Measurements from ENCODE around the gene RASSF7. TPM values are rescaled to one million over a fixed set of nuclear protein-coding genes. Genes with fewer than 3 reads are reported as not detected.
"Not testable (repeated sequence)": the region's sequence is repeated elsewhere in the genome, so short reads cannot be mapped to it uniquely, and the experiment has no call there.

Gene RASSF7
- total and polyA plus RNA-seq, 7 donors = 0.65 to 1.4 (median 0.92) TPM; not detected in 1

DNA sequence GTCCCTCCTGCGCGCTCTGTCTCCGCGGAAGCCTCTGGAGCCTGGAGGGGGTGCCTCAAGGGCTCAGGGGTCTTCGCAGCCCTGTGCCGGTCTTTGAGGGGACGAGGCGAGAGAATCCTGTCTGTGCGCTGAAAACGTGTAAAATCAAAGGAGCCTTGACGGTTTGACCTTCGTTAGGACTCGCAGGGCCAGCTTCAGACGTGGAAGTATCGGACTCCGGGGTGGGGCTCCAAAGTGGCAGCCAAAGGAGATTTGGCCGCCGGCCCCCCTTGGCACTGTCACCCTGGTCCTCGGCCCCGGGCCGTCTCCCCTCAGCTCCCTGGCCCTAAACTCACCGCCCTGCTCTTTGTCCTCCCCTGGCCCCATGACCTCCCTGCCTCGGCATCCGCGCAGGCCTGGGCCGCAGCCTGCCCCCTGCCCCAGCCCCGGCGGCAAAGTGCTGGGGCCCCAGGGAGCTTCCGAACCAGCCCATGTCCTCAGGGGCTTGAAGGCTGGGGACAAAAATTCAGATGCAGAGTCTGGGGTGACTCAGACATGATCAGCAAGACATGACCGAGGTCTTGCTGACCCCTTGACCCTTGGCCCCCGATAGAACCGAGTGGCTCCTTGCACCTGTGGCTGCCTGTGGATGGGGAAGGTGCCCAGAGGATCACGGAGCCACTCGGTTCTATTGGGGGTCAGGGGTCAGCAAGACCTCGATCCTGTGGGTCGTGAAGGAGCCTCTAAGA, 8.6 kb downstream of the RASSF7 start:
- Histone ChIP-seq H3K4me3 (peak overlapping the region; percentile 75), H3K27ac (peak overlapping the region; percentile 88), H3K4me1 (peaks cover 10% of the 10 kb centered on the region), H3K9me3 (no peaks in the 10 kb centered on the region), H3K36me3 (ENCODE audit: insufficient read depth in 1 of 2, low read depth in 1 of 2) (no peaks in the 10 kb centered on the region), H3K27me3 (ENCODE audit: insufficient read depth in 3 of 3, low read length in 2 of 3) (no peaks in the 10 kb centered on the region)
- TF ChIP-seq, protein P1, sequence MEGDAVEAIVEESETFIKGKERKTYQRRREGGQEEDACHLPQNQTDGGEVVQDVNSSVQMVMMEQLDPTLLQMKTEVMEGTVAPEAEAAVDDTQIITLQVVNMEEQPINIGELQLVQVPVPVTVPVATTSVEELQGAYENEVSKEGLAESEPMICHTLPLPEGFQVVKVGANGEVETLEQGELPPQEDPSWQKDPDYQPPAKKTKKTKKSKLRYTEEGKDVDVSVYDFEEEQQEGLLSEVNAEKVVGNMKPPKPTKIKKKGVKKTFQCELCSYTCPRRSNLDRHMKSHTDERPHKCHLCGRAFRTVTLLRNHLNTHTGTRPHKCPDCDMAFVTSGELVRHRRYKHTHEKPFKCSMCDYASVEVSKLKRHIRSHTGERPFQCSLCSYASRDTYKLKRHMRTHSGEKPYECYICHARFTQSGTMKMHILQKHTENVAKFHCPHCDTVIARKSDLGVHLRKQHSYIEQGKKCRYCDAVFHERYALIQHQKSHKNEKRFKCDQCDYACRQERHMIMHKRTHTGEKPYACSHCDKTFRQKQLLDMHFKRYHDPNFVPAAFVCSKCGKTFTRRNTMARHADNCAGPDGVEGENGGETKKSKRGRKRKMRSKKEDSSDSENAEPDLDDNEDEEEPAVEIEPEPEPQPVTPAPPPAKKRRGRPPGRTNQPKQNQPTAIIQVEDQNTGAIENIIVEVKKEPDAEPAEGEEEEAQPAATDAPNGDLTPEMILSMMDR (IDR thresholded peaks at IDR 0.05) = no peak
- intact Hi-C loops (cut with DNase I) = no loop called here
- ATAC-seq (peak in 1 of 4 donors; percentile 24), DNase-seq (peak; percentile 52 to 73)
- 14 to 31% (median 19%) methylated on average over 31 to 36 of the region's 36 CpGs for WGBS, 3 donors

DNA sequence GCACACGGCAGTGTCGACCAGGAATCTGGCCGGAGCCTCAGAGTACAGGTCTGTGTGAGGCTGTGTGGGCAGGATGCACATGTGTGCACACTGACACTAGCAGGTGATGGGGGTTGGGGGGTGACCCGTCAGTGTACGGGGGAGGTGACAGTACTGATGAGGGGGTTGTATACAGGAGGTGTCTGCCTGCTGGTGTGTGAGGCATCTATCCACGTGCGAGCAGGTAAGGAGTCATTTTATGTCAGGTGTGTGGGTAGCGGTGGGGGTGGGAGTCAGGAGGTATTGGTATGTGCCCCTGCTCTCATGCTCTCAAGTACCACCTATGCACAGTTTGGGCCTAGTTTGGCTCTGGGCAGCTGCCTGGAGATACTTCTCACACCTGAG, 11.0 kb downstream of the RASSF7 start:
- H3K27ac ChIP-seq = no peak overlapping the region
- TF ChIP-seq, protein P1 (IDR thresholded peaks at IDR 0.05) = no peak
- no peak overlapping the region for H3K4me3 ChIP-seq
- no peak for DNase-seq
- WGBS, 3 donors = 71 to 74% (median 71%) methylated on average over 8 of the region's 8 CpGs
- no peaks in the 10 kb centered on the region for H3K27me3 ChIP-seq (ENCODE audit: insufficient read depth in 3 of 3, low read length in 2 of 3)
- H3K36me3 ChIP-seq (ENCODE audit: insufficient read depth in 1 of 2, low read depth in 1 of 2) = no peaks in the 10 kb centered on the region
- no peak for ATAC-seq
- intact Hi-C loops (cut with DNase I) = loop anchor here in 1 of 2 donors (10.0 kb wide), 1 partner anchor 123 kb away; the partner anchor contains the start of genes DEAF1 and TMEM80
- H3K9me3 ChIP-seq = no peaks in the 10 kb centered on the region
- peaks cover 17% of the 10 kb centered on the region for H3K4me1 ChIP-seq

DNA sequence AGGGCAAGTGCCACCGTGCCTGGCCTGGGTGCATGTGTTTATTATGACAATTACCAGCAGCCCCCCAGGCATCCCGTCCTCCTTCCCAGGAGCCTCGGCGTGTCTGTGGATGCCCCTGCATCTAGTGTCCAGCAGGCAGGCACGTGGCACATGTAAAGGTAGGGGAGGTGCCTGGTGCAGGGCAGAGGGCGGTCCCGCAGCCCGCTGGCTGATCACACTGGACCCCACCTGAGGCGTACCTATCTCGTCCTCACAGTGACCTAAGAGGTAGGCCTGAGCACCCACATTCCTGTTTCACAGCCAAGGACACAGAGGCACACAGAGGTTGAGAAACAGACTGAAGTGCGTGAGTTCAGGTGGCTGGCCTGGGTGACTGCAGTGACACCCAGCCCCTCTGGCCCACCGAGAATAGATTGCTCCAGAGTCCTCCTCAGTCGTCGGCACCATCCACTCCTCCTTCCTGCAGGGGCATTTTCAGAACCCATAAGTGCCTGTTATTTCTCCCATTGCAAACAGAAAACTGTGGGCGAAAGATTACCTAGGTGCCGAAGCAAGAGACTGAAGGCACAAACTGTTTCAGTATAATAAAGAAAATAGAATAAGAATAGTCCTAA, 12.5 kb downstream of the RASSF7 start:
- no peak overlapping the region for H3K4me3 ChIP-seq
- TF ChIP-seq, protein P1 (IDR thresholded peaks at IDR 0.05) = no peak
- 79 to 91% (median 89%) methylated on average over 16 of the region's 16 CpGs for WGBS, 3 donors
- intact Hi-C loops (cut with DNase I) = loop anchor here in 1 of 2 donors (10.0 kb wide), 1 partner anchor 122 kb away; the partner anchor contains the start of genes DEAF1 and TMEM80
- H3K9me3 ChIP-seq = no peaks in the 10 kb centered on the region
- H3K4me1 ChIP-seq = peaks cover 27% of the 10 kb centered on the region
- no peak overlapping the region for H3K27ac ChIP-seq
- ATAC-seq = no peak
- no peaks in the 10 kb centered on the region for H3K27me3 ChIP-seq (ENCODE audit: insufficient read depth in 3 of 3, low read length in 2 of 3)
- no peak for DNase-seq
- H3K36me3 ChIP-seq (ENCODE audit: insufficient read depth in 1 of 2, low read depth in 1 of 2) = no peaks in the 10 kb centered on the region

DNA sequence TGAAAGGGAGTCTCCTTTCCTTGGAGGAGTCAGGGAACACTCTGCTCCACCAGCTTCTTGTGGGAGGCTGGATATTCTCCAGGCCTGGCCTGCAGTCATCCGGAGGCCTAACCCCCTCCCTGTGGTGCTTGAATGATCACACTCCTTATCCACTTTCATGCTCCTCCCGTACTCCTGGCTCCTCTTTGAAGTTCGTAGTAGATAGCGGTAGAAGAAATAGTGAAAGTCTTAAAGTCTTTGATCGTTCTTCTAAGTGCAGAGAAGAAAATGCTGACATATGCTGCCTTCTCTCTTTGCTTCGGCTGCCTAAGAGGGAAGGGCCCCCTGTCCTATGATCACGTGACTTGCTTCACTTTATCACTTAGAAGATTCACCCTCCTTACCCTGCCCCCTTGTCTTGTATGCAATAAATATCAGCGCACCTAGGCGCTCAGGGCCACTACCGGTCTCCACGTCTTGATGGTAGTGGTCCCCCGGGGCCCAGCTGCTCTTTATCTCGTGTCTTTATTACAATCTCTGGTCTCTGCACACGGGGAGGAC, 13.3 kb downstream of the RASSF7 start:
- H3K4me3 ChIP-seq = peak overlapping the region; percentile 80
- H3K9me3 ChIP-seq; DNase-seq; ATAC-seq; H3K27ac ChIP-seq; H3K36me3 ChIP-seq (ENCODE audit: insufficient read depth in 1 of 2, low read depth in 1 of 2); H3K27me3 ChIP-seq (ENCODE audit: insufficient read depth in 3 of 3, low read length in 2 of 3): not testable (repeated sequence)
- WGBS, 3 donors = 50 to 68% (median 68%) methylated on average over 14 of the region's 14 CpGs
- intact Hi-C loops (cut with DNase I) = loop anchor here in 1 of 2 donors (10.0 kb wide), 1 partner anchor 121 kb away; the partner anchor contains the start of genes DEAF1 and TMEM80
- H3K4me1 ChIP-seq = peaks cover 34% of the 10 kb centered on the region
